Bone marrow (tissue), 2 donors: ENCODE results near the gene MXRA8.

Source experiments
- DNase-seq, 2 donors: peaks; one replicate each; lab custom pipeline; 2025; lab: John Stamatoyannopoulos, UW

The MXRA8 gene

GRCh38 chr1:1367315-1367714, 9.0 kb upstream of the MXRA8 start:
- DNase-seq, result no peak

- no peak for DNase-seq
Measured at GRCh38 chr1:1366699-1367066, 8.3 kb upstream of the MXRA8 start.

GRCh38 chr1:1365875-1366698, 7.7 kb upstream of the MXRA8 start:
- no peak for DNase-seq

DNA sequence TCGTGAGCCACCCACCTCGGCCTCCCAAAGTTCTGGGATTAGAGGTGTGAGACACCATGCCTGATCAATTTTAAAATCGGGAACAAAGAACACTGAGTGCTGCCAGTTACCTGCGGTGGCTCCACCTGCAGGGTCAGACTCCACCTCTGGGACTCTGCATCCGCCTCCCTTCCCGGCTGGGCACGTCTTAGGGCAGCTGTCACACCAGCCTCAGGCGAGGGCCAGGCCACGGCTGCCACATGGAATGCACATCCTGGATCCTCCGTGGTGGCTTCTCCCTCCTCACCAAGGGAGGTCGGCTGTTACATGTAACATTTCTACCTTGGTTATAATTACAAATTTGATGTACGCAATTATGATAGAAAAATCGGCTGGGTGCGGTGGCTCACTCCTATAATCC, 5.9 kb upstream of the MXRA8 start:
- DNase-seq, result no peak

- no peak for DNase-seq
Measured at GRCh38 chr1:1361982-1362423, 3.6 kb upstream of the MXRA8 start.

DNA sequence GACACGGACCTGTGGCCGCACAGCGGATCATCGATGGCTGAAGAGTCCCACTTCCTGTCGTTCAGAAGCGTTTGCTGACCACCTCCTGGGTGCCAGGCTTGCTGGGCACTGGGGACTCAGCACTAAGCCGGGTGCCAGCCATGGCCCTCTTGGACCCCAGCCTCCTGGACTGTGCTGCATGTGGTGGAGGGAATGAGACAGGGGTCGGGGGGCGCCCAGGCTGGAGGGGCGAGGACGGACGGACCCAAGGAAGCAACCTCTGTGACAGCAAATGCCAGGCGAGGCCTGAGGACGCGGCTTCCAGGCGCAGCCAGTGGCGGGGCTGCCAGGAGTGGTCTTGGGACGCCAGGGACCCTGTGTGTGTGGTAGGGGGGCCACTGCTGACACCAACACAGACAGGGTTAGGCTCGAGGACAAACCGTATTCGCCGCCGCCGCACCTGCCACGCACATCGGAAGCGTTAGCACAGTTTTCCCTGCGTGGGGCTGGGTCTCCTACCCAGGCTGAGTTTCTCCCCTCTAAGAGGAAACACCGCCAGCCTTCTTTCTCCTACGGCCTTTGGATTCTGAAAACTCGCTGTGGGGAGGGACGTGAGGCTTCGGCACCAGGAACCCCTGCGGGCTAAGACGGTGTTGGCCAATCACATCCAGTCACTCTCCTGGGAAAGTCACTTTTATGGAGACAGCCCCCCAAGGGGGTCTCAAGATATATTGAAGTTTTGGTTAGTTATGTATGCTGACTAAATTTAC, 3.1 kb upstream of the MXRA8 start:
- no peak for DNase-seq

DNA sequence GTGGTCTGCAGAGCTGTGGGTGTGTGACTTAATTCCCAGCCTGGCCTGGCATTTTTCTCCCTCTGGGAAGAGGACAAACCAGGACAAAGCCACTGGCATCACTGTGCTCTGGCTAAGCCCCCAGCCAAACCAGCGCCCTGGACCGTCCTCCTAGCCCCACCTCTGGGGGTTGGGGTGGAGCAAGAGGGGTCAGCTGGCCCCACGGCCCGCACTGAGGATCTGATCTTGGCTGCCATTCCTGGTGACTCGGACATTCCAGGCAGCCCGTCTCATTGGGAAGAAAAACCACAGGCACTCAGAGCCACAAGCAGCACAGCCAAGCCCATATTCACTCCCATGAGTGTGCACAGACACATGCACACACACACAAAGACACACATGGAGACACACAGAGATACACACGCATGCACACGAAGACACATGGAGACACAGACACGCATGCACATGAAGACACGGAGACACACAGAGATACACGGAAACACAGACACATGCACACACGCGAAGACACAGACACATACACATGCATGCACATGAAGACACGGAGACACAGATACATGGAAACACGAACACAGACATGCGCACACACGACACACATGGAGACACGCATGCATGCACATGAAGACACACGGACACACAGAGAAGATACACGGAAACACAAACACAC, 2.3 kb upstream of the MXRA8 start:
- no peak for DNase-seq

DNA sequence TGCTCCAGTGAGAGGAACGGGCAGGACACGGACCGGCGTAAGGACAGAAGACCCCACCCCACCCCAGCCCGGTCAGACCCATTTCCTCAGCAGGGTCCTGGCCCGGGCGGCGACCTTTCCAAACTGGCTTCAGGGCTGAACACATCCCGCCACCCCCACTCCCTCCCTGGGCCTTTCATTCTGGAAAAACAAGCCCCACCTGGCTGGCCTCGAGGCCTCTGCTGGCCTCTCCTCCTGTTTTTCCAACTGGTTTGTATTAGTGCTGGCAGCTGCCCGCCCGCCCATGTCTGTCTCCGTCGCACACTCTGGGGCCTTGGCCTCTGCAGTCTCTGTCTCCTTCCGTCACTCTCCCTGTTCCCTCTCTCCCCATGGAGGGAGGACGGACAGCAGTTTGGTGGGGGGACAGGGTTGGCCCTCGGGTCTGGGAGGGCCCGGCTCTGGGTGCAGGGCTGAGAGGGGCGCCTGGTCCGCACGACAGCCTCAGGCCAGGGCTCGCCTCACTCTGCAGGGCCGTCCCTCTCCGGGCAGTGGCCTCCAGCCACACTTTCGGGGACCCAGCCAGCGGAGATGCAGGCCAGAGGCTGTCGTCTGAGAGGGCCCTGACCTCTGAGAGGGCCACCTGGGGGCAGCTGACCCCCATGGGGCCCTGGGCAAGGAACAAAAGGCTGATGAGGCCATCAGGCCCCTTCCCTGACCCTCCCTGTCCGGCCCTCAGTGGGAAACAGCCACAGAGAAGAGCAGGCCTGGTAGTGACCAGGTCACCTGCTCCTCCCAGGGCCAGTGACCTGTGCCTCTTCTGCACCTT, 1.5 kb upstream of the MXRA8 start:
- no peak for DNase-seq

GRCh38 chr1:1359308-1359663, 931 bp upstream of the MXRA8 start:
- DNase-seq, result no peak

- no peak for DNase-seq
Measured at GRCh38 chr1:1357871-1358432, 403 bp downstream of the MXRA8 start.

- no peak for DNase-seq
Measured at GRCh38 chr1:1356796-1357401, 1.5 kb downstream of the MXRA8 start.

DNA sequence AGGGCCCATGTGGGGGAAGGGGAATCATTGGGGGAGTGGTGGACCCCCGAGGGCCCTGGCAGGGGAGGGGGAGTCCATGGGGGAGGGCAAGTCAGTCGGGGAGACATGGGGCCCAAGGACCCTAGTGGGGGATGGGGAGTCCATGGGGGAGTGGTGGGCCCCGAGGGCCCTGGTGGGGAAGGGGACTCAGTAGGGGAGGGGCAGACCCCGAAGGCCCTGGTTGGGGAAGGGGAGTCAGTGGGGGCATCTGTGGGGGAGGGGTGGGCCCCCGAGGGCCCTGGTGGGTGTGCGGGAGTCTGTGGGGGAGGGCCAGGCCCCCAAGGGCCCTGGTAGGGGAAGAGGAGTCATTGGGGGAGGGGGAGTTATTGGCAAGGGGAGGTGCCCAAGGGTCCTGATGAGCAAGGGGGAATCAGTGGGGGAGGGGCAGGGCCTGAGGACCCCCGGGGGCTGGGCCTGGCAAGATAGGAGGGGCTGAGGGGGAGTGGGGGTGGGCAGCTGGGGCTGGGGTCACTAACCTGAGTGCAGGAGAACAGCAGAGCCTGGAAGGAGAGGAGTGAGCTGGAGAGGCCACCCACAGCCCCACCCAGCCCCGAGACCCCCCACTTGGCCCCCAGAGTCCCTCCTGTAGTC, 2.1 kb downstream of the MXRA8 start:
- DNase-seq, result no peak

- DNase-seq, result no peak
Measured at GRCh38 chr1:1355416-1355815, 2.9 kb downstream of the MXRA8 start.

DNA sequence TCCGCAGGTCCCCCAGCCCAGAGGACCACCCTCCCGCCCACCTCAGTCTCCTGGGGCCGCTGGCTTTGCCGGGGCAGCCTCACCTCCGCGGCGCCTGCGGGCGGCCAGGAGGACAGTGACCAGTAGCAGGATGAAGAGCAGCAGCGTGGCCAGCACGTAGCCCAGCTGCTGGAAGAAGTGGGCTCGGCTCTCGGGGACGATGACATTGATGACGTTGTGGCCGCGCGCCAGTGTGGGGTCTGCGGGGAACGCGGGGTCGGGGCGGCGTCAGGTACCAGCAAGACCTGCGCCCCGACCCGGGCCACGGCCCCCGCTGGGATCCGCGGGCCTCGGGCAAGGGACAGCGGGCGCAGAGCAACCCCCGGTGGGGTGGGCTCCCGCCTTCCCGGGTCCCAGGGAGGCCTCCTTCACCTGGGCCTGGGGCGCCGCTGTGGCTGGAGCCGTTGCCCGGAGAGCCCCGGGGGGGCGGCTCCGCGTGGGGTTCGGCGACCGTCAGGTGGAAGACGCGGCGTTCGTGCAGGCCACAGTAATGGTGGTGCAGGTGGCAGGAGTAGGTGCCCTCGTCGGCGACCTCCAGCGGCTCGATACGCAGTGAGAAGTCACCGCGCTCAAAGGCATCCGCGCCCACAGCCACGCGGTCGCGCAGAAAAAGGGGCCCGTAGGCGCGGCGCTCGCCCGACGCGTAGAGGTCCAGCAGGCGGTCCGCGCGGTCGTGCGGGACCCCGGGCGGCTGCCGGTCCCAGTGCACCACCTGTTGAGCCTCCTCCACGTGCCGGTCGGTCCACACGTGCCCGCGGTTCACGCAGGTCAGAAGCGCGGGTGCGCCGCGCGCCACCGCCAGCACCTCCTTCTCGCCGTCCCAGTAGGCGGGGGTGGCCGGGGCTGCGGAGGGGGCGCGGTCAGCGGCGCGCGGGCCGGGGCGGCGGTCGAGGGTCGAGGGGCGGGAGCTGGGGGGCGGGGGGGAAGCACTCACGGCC, 3.8 kb downstream of the MXRA8 start:
- DNase-seq, result no peak

DNA sequence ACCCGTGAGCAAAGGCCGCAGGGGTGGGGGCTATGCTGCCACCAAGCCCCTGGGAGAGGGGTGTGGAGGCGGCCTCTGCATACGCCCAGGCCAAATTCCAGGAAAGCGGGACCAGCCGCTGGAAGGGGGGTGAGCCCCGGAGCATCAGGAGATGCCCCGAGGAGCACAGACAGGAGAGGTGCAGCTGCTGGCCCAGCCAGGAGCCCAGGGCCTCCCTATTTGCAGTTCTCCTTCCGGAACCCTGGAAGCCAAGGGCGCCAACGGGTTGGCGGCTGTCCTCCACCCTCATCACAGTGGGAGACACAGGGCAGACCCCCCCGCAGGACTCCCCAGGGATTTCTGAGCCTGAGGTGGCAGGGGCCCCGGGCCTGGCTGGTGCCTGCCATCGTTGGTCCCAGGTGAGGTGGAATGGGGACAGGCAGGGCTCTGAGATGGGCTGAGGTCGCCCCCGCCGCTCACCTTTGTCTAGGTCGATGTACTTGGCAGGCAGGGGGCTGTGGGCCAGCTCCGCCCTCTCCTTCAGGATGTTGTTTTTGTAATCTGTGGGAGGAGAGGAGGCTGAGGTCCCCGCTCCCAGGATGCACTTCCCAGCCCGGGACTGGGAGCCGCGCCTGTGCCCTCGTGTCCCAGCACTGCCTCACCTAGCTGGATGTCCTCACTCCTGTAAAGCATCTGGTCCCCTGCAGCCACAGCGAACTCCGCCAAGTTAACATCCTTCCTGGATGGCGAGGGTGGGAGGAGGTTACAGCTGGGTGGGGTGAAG, 4.8 kb downstream of the MXRA8 start:
- DNase-seq, result no peak

GRCh38 chr1:1352786-1353388, 5.5 kb downstream of the MXRA8 start:
- no peak for DNase-seq

- no peak for DNase-seq
Measured at GRCh38 chr1:1351511-1352427, 6.6 kb downstream of the MXRA8 start.
